Anterior cingulate cortex (tissue), 58 donors: ENCODE results near the gene PTPN14.
"Not testable (repeated sequence)": the region's sequence is repeated elsewhere in the genome, so short reads cannot be mapped to it uniquely, and the experiment has no call there.

Experiments
- DNase-seq, 58 donors: peaks; one replicate each; lab custom pipeline; 2025; lab: John Stamatoyannopoulos, UW

Gene PTPN14

DNA sequence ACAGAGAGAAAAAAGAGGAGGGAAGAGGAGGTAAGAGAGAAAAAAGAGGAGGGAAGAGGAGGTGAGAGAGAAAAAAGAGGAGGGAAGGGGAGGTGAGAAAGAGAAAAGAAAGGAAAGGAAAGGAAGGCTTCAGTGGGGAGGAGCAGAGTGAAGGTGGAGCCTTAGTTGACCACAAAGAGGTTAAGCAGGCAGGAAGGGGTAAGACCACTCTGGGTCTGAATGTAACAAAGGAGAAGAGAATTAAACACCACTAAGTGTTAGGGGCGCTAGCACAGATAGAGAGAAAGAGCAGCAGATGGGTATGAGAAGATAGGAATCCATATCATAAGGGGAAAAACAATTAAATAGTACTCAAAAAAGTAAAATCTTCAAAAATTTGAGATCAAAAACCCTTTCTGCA lies 6.6 kb downstream of the PTPN14 start:
- no peak for DNase-seq

DNA sequence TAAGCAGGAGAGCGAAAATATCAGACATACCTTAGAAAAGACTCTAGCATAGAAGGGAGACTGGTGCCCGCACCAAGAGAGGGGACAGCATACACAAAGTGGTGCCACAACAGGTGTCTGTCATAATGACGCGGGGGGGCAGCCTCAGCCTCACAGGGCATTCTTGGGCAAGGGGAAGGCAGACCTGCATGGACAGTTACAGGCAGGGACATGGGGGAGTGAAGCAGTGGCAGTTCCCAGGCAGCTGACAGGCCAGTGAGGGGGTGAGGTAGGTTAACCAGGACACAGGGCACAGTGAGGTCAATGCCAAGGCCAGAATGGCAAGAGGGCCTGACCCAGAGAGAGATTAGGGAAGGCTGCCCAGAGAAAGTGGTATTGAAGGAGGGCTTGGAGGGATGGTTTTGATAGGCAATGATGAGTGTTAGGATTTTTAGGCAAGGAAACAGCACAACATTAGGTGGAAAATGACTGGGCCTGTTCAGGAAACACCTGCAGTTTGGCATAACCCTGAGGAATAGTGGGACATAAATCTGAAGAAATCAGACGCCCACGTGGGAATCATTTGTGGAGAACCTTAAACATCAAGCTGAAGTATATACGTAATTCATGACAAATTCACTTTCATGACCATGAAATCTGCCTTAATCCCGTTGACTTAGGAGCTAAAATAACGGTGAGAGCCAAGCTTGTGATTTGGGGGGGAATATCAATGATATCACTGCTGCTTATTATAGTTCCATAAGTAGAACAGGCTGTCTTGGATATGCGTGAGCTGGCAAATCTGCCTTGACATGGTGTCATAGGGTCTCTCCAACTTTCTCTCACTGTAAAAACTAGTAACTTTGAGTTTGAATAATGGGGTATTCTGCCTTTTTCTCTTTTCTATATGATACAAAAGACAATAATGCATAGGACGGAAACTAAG lies 8.9 kb downstream of the PTPN14 start:
- no peak for DNase-seq

DNA sequence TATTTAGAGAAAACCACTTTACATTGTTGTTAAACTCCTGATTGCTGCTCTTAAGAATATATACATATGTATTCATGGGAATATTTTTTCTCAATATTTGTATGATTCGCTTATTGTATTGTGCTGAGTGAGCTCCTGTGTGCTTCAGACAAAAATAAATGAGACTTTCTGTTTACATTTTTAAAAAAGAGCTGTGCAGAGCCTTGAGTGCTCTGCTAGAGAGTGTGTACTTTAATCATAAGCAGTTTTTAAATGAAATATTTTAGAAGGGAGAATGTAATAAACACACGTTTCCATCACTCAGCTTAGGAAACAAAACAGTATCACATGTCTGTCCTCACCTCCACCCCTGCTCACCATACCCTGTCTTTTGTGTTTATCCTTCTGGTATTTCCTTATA lies 9.7 kb downstream of the PTPN14 start:
- no peak for DNase-seq

DNA sequence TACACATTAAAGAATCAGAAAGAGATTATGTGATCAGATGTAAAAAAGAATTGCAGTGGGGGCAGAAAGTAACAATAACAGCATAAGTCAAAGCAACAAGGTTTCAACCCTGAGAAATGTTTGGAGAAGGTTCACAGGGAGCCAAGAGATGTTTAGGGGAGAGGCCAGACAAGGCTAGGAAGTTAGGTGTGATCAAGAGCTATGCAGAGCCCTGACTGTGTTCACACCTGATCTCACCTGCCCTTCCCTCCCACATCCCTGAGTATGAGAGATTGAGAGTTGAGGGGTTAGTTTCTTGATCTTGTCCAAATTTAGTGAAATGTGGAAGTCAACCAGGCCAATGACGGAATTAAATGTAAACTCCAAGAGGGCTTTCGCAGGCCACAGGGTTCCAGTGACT lies 10.2 kb downstream of the PTPN14 start:
- DNase-seq: no peak

DNA sequence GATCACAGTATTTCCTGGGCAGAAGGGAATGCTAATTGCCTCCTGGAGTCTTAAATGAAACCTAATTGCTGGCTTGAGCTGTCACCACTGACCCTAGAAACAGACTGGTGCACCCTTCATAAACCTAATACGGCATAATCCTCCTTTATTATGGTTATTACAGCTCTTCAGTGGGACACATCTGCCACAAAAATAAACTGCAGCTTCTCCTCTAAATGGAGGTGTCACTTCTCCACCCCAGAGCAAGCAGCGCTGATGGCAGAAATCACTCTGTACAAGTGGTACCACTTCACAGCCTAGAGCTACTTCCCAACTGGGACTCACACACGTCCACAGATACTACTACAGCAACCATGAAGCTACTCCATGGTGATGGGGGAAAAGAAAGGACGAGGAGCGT lies 11.1 kb downstream of the PTPN14 start:
- no peak for DNase-seq

DNA sequence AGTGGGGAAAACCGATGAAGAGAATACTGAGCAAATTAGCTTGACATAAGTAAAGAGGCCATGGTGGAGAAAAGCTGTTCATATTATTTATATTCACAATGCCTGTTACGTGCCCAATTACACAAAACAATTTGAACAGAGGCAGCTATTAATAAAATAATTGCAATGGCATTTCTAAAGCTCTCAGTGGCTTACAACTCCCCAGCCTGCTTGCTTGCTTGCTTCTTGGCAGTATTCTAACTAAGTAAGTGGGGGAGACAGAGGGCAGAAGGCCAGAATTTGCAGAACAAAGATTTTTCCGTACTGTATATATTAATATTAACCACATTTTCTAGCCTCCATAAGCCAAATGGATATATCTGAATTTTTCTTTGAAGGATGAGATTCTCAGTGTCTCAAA lies 12.9 kb downstream of the PTPN14 start:
- DNase-seq: no peak

DNA sequence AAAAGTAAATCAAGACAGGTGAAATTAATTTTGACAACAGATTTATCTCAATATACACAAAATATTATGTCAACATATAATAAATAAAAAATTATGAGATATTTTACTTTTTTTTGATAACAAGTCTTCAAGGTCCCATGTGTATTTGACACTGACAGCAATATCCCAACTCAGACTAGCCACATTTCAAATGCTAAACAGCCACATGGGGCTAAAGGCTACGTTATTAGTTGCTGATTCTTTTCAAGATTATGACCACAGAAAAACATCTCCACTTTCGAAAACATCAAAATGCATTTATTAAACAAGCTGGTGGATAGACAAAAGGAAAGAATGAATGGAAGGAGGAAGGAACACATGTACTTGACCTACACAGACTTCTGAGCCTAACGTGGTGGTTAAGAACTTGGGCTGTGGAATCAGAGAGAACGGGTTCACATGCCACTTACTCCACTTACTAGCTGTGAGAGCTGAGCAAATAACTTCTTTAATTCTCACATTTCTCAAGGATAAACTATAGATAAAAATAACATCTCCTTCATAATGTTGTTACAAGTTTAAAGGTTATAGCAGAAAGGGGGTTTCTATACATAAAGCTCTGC lies 13.4 kb downstream of the PTPN14 start:
- no peak for DNase-seq

DNA sequence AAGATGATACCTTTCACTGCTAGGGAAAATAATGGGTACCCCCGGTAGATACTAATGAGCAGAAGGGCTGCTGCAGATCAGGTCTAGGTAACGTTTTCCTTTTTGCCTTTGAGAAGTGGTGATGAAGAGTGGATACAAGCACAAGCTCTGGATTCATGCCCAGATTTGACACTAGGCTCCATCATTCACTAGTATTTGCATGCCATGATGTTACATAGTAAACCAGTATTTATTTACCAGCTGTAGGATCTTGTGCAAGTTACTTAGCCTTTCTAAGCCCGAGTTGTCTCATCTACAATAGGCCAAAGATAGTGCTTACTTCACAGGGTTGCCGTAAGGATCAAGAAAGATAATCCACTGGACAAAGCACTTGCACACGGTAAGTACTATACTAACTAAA lies 14.2 kb downstream of the PTPN14 start:
- DNase-seq: no peak

DNA sequence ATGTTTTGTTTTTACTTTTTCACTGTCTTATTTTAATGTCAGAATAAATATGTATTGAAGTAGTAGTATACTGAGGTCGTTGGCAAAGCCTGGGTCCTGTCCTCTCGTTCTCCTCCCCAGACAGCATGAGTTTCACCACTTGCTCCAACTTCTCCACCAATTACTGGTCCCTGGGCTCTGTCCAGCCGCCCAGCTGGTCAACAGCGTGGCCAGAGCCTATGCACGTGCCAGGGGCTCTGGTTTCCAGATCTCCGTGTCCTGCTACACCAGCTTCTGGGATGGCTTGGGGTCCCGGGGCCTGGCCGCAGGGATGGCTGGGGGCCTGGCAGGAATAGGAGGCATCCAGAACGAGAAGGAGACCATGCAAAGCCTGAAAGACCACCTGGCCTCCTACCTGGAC lies 19.3 kb downstream of the PTPN14 start:
- DNase-seq: no peak

DNA sequence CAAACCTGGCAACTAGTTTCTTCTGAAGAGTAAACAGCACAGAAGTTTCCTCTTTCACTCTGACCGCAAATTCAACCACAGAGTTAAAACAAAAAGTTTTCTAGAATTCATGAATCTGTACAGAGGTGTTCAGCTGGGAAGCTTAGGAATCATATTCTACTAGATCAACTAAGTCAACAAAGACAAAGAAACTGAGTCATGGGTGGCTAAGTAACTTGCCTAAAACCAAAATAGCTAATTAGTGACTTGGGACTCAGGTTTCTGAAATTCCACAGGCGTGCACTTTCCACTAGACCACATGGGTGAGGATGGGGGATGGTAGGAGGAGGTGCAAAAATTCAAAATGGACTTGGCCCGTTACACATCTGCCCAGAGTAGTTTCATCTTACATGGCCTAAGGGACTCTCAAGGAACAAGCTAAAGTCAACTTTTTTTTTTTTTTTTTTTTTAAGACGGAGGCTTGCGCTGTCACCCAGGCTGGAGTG lies 25.8 kb downstream of the PTPN14 start:
- no peak for DNase-seq

DNA sequence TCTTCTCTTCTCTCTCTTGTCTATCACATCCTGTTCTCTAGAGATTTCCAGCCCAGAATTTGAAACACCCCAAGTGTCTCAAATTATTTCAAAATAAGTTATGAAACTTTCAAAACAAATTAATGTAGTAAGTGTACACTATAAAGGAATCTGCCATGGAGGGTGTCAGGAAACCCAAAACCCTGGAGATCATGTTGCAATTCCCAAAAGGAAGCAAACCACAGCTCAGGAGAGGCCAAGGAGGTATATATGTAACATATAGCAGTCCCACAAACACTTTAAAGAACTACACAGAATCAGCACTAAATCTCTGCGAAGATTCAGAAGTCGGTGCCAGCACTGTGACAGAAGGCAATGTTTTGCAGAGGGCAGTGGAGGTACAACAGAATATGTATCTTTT lies 26.6 kb downstream of the PTPN14 start:
- no peak for DNase-seq

DNA sequence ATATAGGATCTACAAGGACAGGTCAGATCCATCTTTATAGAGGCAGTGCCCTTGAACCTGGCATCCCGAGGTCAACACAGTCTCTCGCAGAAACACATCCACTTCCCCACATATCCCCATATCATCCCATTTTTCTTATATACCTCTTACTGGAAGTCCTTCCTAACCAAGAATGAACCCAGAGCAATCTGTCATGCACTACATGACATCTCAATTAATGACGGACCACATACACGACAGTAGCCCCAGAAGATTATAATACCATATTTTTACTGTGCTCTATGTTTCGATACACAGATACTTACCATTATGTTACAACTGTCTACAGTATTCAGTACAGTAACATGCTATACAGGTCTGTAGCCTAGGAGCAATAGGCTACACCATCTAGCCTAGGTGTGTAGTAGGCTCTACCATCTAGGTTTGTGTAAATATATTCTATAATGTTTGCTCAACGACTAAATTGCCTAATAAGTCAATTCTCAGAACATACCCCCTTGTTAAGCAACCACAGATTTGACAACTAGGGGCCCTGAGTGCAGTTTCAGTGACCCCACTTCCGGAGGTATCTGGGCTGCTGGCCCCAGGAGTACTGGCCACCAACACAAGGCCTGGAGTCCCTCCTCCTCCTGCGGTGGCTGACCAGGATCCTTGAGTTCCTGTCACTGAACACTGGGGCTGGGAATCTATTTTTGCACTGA lies 28.1 kb downstream of the PTPN14 start:
- no peak for DNase-seq

DNA sequence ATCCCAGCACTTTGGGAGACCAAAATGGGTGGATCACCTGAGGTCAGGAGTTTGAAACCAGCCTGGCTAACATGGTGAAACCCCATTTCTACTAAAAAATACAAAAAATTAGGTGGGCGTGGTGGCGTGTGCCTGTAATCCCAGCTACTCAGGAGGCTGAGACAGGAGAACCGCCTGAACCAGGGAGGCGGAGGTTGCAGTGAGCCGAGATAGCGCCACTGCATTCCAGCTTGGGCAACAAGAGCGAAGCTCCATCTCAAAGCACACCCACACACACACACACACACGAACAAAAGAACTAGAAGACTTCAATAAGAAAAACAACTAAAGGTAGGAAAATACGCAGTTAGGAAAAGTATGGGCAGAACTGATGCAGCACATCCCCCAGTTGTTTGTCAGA lies 29.9 kb downstream of the PTPN14 start:
- DNase-seq: not testable (repeated sequence)

DNA sequence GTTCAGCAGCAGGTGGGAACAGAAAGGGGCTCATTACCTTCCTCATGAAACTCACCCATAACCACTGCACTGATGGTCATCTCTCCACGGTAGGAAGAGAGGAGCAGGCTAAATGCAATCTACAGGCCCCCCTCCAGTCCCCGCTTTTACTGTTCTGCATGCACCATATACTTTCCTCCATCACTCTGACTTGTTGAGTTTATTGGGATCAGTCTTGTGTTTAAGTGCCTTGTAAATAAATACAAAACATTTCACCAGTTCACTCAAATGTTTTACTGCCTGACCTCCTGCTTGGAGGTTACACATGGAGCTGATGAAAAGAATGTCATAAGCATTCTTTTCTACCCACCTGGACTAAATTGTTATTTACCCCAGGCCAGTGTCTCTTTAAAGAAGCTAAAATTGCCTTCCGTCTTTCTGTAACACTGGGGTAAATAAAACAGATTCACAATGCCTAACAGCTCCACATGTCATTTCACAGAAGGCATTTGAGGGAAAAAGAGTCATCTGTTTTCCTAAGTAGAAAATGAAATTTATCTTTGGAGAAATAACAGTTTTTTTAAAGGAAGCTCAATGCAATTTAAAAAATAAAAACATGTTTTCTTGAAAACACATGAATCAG lies 30.7 kb downstream of the PTPN14 start:
- no peak for DNase-seq

DNA sequence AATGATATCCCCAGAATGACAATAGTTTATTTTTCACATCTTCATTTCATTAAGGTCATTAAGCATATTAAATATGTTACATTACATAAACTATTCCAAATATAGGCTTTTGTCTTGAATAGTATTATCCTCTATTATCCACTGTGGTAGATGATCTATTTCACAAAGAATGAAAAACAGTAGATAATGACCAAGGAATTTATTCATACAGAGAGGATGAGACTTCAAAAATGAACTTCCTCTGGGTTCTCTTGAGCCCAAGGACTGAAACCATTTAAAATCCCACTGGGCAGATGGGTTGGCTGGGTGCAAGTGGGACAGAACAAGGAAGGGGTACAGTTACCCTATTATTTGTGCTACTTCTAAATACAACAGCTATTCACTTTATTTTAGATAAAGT lies 33.0 kb downstream of the PTPN14 start:
- DNase-seq: no peak

DNA sequence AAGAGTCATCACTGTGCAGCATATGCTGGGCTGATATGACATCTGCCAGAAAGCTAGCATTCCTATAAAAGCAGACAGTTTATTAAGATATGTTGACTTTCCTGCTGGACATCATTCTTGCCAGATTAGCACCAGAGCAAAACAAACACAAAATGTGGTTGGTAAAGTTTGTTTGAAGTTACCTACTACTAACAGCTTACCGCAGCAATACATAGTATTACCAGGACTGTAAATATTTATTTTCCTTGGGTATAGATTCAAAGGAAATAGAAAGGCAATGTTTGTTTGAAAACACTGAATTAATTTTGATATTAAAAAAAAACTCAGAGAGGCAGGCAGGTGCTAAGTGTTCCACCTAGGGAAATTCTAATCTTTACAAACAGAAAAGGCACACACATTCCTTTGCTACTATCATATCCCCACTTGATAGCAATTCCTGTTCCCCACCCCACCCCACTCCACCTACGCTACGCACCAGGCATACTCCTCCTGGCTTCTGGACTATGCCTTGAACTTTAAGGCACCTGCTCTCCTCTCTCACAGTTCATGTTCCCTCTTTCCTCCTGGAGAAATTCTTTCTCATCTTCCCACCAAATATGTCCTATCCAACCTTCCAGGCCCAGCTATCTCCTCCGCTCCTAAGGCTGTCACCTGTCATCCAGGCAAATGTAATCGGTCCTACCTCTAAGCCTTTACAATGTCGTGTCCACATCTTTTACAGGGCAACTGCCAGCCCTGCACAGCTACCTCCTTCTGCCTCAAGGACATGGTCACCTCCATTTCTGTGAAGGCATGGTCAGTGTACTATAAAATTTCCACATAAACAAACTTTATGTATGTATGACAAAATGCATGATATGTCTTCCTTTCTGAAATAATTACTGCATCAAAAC lies 34.7 kb downstream of the PTPN14 start:
- DNase-seq: no peak

DNA sequence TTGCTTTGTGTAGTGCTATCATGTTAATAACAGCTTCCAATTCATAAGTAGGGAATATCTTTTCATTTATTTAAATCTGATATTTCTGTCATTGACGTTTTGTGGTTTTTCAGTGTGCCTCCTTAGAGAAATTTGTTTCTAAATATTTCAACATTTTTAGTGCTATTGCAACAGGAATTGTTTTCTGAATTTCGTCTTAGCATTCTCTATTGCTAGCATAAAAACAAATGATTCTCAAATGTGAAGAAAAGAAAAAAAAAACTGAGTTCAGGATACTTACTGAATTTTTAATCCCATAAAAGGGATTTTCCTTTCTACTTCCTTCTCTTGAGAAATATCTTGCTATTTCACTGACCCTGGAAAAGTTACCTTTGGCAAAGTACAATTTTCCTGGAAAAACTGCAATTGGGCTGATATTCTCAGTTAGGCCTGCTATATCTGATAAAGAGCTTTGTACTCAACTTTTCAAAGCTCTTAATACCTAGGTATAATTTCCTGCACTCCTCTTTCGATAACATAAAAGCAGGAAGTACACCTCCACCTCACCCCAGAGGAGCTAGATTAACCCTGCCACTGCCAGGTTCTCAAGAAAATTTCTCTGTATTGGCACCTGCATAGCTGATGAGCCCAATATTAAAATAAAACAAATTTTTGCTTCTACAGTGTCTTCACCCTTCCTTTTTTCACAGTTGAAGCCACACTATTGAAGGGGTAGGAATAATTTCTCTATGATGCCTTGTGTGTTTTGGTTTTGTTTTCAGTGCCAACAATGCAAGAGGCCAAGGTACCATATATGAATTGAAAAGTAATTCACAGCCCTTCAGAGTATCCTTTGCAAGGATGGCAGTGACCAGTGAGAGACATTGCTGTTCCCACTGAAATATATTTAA lies 35.6 kb downstream of the PTPN14 start:
- DNase-seq: no peak

DNA sequence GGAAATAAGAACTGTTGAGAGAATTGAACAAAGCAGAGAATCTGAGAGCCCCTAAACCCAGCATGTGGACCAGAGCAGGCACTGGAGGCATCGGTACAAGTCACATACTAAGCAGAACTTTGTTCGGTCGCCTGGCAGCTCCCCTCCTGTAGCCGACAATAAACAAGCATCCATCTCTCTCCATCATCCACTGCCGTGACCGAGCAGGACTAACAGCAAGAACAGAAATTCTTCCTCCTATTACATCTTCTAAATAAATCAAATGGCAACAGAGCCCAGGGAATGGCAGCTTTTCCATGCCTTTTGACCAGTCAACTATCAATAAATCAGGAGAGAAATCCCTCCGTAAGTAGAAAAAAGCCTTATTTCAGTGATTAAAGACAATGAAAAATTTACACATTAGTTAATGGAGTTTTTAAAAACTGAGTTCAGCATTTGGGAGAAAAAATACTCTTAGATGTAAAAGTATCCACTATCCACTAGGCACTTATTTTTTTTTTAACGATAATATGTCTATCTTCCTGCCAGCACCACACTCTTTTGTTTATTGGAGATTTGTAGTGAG lies 36.5 kb downstream of the PTPN14 start:
- no peak for DNase-seq
